HepG2 (cell line): ENCODE data around the gene DSG4. TPM values are rescaled to one million over a fixed set of nuclear protein-coding genes. Genes with fewer than 3 reads are reported as not detected.

ENCODE experiments used
- ATAC-seq: fragments of 200-7000 bp; cut with Tn5 transposase; 3 replicates; pipeline ENCODE4 v1.9.1; 2020; ENCODE audit warnings: mild to moderate bottlenecking, moderate library complexity
- BruUV-seq: library from RNA; stranded (reverse); fragments of 400-500 nt; replicated peaks from 2 replicates; lab custom pipeline; 2021; lab: Mats Ljungman, UMichigan
- CTCF ChIA-PET: fragments of 300-600 bp; formaldehyde crosslinking; extraction: SDS; loops from one replicate; lab custom pipeline; 2021; ENCODE audit warnings: low total read pairs, inconsistent platforms, low intra/inter-chr PET ratio; lab: Yijun Ruan, JAX
- POLR2A ChIA-PET: fragments of 350-600 bp; sonication (Branson Sonifier 250); formaldehyde crosslinking; loops from one replicate; lab custom pipeline; 2020; ENCODE audit warnings: antibody characterized with exemption, inconsistent platforms; lab: Yijun Ruan, JAX
- DNase-seq: peaks from one replicate; pipeline ENCODE4 v3.0.0-alpha.2; 2015; ENCODE audit warnings: low spot score
- FAIRE-seq: peaks from 3 replicates; lab custom pipeline; 2011; peaks lifted over from hg19 to GRCh38; lab: Jason Lieb, UNC
- H2AFZ ChIP-seq: one replicate; pipeline ENCODE4 v1.6.1; 2011; ENCODE audit warnings: low read length, inconsistent platforms
- H3K27ac ChIP-seq: fragments of 300-600 bp; 3 replicates; pipeline ENCODE4 v1.8.0; 2011; ENCODE audit warnings: mixed run types, mild to moderate bottlenecking, mixed read lengths, low read length, inconsistent platforms; ENCODE audit not compliant: insufficient read depth; ENCODE audit errors: extremely low read length
- H3K27me3 ChIP-seq, 2 experiments: fragments of 200-600 bp in 1 of 2; 2 replicates in 1 of 2; 3 replicates in 1 of 2; pipeline versions ENCODE4 v1.6.0 to v1.8.0; 2011; ENCODE audit warnings: low read length in 2 of 2, mild to moderate bottlenecking in 2 of 2, moderate library complexity in 2 of 2, inconsistent platforms in 1 of 2; ENCODE audit not compliant: insufficient read depth in 2 of 2, control insufficient read depth in 1 of 2
- H3K36me3 ChIP-seq, 2 experiments: fragments of 200-600 bp in 1 of 2; replicated peaks in 1 of 2; 2 replicates in 1 of 2; 3 replicates in 1 of 2; pipeline versions ENCODE4 v1.5.1 to v1.8.0; 2011; ENCODE audit warnings: low read length in 2 of 2, inconsistent platforms in 1 of 2; ENCODE audit not compliant: insufficient read depth in 2 of 2, control insufficient read depth in 1 of 2
- H3K4me1 ChIP-seq: 2 replicates; pipeline ENCODE4 v1.5.1; 2012; ENCODE audit warnings: low read length, inconsistent platforms; ENCODE audit not compliant: insufficient read depth
- H3K4me2 ChIP-seq: 2 replicates; pipeline ENCODE4 v1.6.0; 2011; ENCODE audit warnings: low read depth, low read length, inconsistent platforms
- H3K4me3 ChIP-seq, 3 experiments: fragments of 200-600 bp in 1 of 3; sonication (generic), shearing (Covaris generic) in 1 of 3; replicated peaks in 1 of 3; 2 replicates each; pipeline ENCODE4 v1.5.1; 2011 to 2016; ENCODE audit warnings: low read length in 3 of 3, inconsistent platforms in 2 of 3, low read depth in 2 of 3, mild to moderate bottlenecking in 2 of 3, control low read depth in 1 of 3, mixed read lengths in 1 of 3; ENCODE audit not compliant: insufficient read depth in 1 of 3
- H3K79me2 ChIP-seq: one replicate; pipeline ENCODE4 v1.6.1; 2011; ENCODE audit warnings: low read length, inconsistent platforms; ENCODE audit not compliant: insufficient read depth
- H3K9ac ChIP-seq: 2 replicates; pipeline ENCODE4 v1.6.0; 2011; ENCODE audit warnings: mild to moderate bottlenecking, low read depth, low read length, inconsistent platforms; ENCODE audit not compliant: insufficient read depth
- H3K9me3 ChIP-seq: 2 replicates; pipeline ENCODE4 v1.5.1; 2012; ENCODE audit warnings: mild to moderate bottlenecking, low read length
- H4K20me1 ChIP-seq: 2 replicates; pipeline ENCODE4 v1.6.0; 2011; ENCODE audit warnings: inconsistent platforms, mild to moderate bottlenecking, low read length, moderate library complexity; ENCODE audit not compliant: insufficient read depth
- ATAD3A ChIP-seq: sonication (generic); formaldehyde crosslinking; IDR thresholded peaks from 2 replicates; pipeline ENCODE4 v1.4.0; 2020; ENCODE audit warnings: missing genetic modification reagents
- KAT2B ChIP-seq: fragments of 150-350 bp; IDR thresholded peaks from 2 replicates; pipeline ENCODE4 v1.6.1; 2014; ENCODE audit warnings: low read depth, low read length, borderline replicate concordance
- NR2F6 ChIP-seq, 2 experiments: IDR thresholded peaks; 2 replicates each; pipeline ENCODE4 v1.6.1; 2016; ENCODE audit warnings: antibody characterized with exemption in 1 of 2, mild to moderate bottlenecking in 1 of 2
- ZFX ChIP-seq: sonication (generic); formaldehyde crosslinking; IDR thresholded peaks from 2 replicates; pipeline ENCODE4 v1.4.0; 2020; ENCODE audit warnings: mild to moderate bottlenecking, low read depth, missing genetic modification reagents, moderate library complexity
- ZNF547 ChIP-seq: sonication (generic); formaldehyde crosslinking; IDR thresholded peaks from 2 replicates; pipeline ENCODE4 v1.5.1; 2020; ENCODE audit warnings: mild to moderate bottlenecking, missing genetic modification reagents
- ZNF841 ChIP-seq: sonication (generic); formaldehyde crosslinking; IDR thresholded peaks from 2 replicates; pipeline ENCODE4 v1.8.1; 2023; ENCODE audit warnings: missing genetic modification reagents, borderline replicate concordance
- ZSCAN5A ChIP-seq: sonication (generic); formaldehyde crosslinking; IDR thresholded peaks from 2 replicates; pipeline ENCODE4 v1.8.0; 2022; ENCODE audit warnings: mild to moderate bottlenecking, missing genetic modification reagents, borderline replicate concordance
- WGBS: methylation state at CpG from one replicate; pipeline ENCODE4 v1.1.6; 2017; ENCODE audit warnings: low lambda C conversion rate; 5-methylcytosine and 5-hydroxymethylcytosine counted together
- in situ Hi-C: cut with HindIII; loops from 2 replicates; pipeline ENCODE4 v1.10.0; 2017; ENCODE audit warnings: low pct_unique_long_range_greater_than_20kb; ENCODE audit not compliant: extremely low pct_ligation_motif_present
- intact Hi-C: fragments of 100-400 bp; cut with micrococcal nuclease; formaldehyde crosslinking; loops from one replicate; pipeline ENCODE4 v1.10.0; 2022; ENCODE audit not compliant: unreplicated experiment
- polyA plus RNA-seq, 8 experiments: library from polyadenylated mRNA; depleted of rRNA in 3 of 8; stranded (reverse) in 7 of 8; unstranded in 1 of 8; fragments of >200 nt; fragmentation: Illumina TruSeq in 4 of 8; extraction: Trizol in 4 of 8; gene quantifications; 2 replicates each; pipeline versions ENCODE4 v1.2.1 to v1.2.3, GENCODE V29; 2011 to 2016; ENCODE audit warnings: low read depth in 4 of 8, missing spikeins in 1 of 8, mixed read lengths in 1 of 8; ENCODE audit not compliant: insufficient read depth in 1 of 8
- total RNA-seq, 5 experiments: library from RNA; depleted of rRNA; stranded (reverse); fragments of >200 nt; fragmentation: Illumina TruSeq; extraction: Trizol; gene quantifications; 2 replicates each; pipeline ENCODE4 v1.2.3, GENCODE V29; 2016; ENCODE audit warnings: low read depth in 1 of 5
- TF ChIP-seq, protein P1 (sequence below): fragments of 450-650 bp; IDR thresholded peaks from 2 replicates; pipeline ENCODE4 v1.6.1; 2017; ENCODE audit warnings: mild to moderate bottlenecking
- TF ChIP-seq, protein P2 (sequence below): sonication (generic); formaldehyde crosslinking; IDR thresholded peaks from 2 replicates; pipeline ENCODE4 v1.4.0; 2020; ENCODE audit warnings: low read depth, mild to moderate bottlenecking, missing genetic modification reagents
- TF ChIP-seq, protein P3 (sequence below): sonication (generic); formaldehyde crosslinking; IDR thresholded peaks from 2 replicates; pipeline ENCODE4 v1.4.0; 2020; ENCODE audit warnings: missing genetic modification reagents, mild to moderate bottlenecking, borderline replicate concordance

DSG4 gene
- total and polyA plus RNA-seq, 2 of the 13 experiments (the other 11 are each of a cell fraction or from before 2014, with no cell fraction given): 0.07 TPM; not detected in 1

- ATAC-seq (no peak), FAIRE-seq (no peak), DNase-seq (no peak)
- 17% methylated on average over 2 of the region's 2 CpGs for WGBS
- in situ Hi-C loops: no loop called here
- ChIA-PET CTCF (no interaction called here), POLR2A (interaction anchor here (0.6 kb wide), 1 partner anchor 1956 kb away, joined by 3 read pairs; no protein-coding TSS in a partner anchor)
- intact Hi-C loops: no loop called here
- BruUV-seq: no TSS peak
- Histone ChIP-seq H4K20me1 (no peaks in the 10 kb centered on the region), H3K79me2 (no peaks in the 10 kb centered on the region), H3K27me3 (0 out of 5 replicates have a peak, but pooled peaks cover 0 to 2% of the 10 kb centered on the region in 2 experiments), H3K9ac (no peak overlapping the region), H3K4me2 (no peak overlapping the region), H3K27ac (no peak overlapping the region), H3K9me3 (no peaks in the 10 kb centered on the region), H3K36me3 (no peaks in the 10 kb centered on the region), H2AFZ (no peak overlapping the region), H3K4me1 (no peaks in the 10 kb centered on the region), H3K4me3 (no peak overlapping the region)
- TF ChIP-seq ZSCAN5A (no peak), ZNF841 (CRISPR knock-in tag) (no peak), ATAD3A (no peak), ZNF547 (CRISPR knock-in tag) (no peak)
Measured at GRCh38 chr18:31380912-31381311, 4.3 kb downstream of the DSG4 start.

- WGBS: 2% methylated on average over 2 of the region's 2 CpGs
- ATAC-seq: no peak
- Histone ChIP-seq H3K9ac (no peak overlapping the region), H3K27me3 (0 out of 5 replicates have a peak, but pooled peaks cover 0 to 2% of the 10 kb centered on the region in 2 experiments), H3K9me3 (no peaks in the 10 kb centered on the region), H3K4me2 (no peak overlapping the region), H2AFZ (no peak overlapping the region), H4K20me1 (no peaks in the 10 kb centered on the region), H3K79me2 (no peaks in the 10 kb centered on the region), H3K4me3 (no peak overlapping the region), H3K27ac (no peak overlapping the region), H3K4me1 (no peaks in the 10 kb centered on the region), H3K36me3 (no peaks in the 10 kb centered on the region)
- intact Hi-C loops: no loop called here
- ChIA-PET POLR2A (no interaction called here), CTCF (no interaction called here)
- BruUV-seq: no TSS peak
- no peak for FAIRE-seq
- in situ Hi-C loops: no loop called here
- DNase-seq: no peak
- TF ChIP-seq, protein P1, sequence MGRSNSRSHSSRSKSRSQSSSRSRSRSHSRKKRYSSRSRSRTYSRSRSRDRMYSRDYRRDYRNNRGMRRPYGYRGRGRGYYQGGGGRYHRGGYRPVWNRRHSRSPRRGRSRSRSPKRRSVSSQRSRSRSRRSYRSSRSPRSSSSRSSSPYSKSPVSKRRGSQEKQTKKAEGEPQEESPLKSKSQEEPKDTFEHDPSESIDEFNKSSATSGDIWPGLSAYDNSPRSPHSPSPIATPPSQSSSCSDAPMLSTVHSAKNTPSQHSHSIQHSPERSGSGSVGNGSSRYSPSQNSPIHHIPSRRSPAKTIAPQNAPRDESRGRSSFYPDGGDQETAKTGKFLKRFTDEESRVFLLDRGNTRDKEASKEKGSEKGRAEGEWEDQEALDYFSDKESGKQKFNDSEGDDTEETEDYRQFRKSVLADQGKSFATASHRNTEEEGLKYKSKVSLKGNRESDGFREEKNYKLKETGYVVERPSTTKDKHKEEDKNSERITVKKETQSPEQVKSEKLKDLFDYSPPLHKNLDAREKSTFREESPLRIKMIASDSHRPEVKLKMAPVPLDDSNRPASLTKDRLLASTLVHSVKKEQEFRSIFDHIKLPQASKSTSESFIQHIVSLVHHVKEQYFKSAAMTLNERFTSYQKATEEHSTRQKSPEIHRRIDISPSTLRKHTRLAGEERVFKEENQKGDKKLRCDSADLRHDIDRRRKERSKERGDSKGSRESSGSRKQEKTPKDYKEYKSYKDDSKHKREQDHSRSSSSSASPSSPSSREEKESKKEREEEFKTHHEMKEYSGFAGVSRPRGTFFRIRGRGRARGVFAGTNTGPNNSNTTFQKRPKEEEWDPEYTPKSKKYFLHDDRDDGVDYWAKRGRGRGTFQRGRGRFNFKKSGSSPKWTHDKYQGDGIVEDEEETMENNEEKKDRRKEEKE: no peak
- TF ChIP-seq, protein P2, sequence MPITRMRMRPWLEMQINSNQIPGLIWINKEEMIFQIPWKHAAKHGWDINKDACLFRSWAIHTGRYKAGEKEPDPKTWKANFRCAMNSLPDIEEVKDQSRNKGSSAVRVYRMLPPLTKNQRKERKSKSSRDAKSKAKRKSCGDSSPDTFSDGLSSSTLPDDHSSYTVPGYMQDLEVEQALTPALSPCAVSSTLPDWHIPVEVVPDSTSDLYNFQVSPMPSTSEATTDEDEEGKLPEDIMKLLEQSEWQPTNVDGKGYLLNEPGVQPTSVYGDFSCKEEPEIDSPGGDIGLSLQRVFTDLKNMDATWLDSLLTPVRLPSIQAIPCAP: no peak
- TF ChIP-seq KAT2B: no peak
- TF ChIP-seq NR2F6 (IDR thresholded peaks at IDR 0.05): no peak
- no peak for TF ChIP-seq NR2F6 (CRISPR knock-in tag; IDR thresholded peaks at IDR 0.05)
- TF ChIP-seq ZFX (CRISPR knock-in tag): no peak
- TF ChIP-seq, protein P3, sequence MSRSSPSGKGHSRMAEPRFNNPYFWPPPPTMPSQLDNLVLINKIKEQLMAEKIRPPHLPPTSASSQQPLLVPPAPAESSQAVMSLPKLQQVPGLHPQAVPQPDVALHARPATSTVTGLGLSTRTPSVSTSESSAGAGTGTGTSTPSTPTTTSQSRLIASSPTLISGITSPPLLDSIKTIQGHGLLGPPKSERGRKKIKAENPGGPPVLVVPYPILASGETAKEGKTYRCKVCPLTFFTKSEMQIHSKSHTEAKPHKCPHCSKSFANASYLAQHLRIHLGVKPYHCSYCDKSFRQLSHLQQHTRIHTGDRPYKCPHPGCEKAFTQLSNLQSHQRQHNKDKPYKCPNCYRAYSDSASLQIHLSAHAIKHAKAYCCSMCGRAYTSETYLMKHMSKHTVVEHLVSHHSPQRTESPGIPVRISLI (CRISPR knock-in tag): no peak
Measured at GRCh38 chr18:31382107-31382506, 5.5 kb downstream of the DSG4 start.
